Right lobe of liver (tissue), 6 donors: ENCODE measurements around the gene ARHGEF10L. TPM values are rescaled to one million over a fixed set of nuclear protein-coding genes. Genes with fewer than 3 reads are reported as not detected.

Experiments used
- ATAC-seq, 4 donors: fragments of 200-7000 bp; cut with Tn5 transposase; one replicate each; pipeline ENCODE4 v1.9.1; 2020; ENCODE audit warnings: mild to moderate bottlenecking in 4 of 4, moderate library complexity in 4 of 4
- DNase-seq, 3 donors: peaks; one replicate each; pipeline ENCODE4 v3.0.0-alpha.2; 2020
- H3K27ac ChIP-seq, 3 donors: fragments of 200-600 bp; one replicate each; pipeline ENCODE4 v1.8.0; 2022
- H3K27me3 ChIP-seq, 2 donors: fragments of 200-600 bp; one replicate each; pipeline ENCODE4 v1.8.0; 2022
- H3K36me3 ChIP-seq, 4 donors: fragments of 200-600 bp; sonication (generic) in 1 of 4; one replicate each; pipeline versions ENCODE4 v1.5.1 to v1.8.0; 2017 to 2022; ENCODE audit warnings: control low read depth in 1 of 4
- H3K4me1 ChIP-seq, 4 donors: fragments of 200-600 bp; sonication (generic) in 1 of 4; one replicate each; pipeline versions ENCODE4 v1.5.1 to v1.8.0; 2017 to 2022; ENCODE audit warnings: control low read depth in 1 of 4
- H3K4me3 ChIP-seq, 3 donors: fragments of 200-600 bp; one replicate each; pipeline ENCODE4 v1.8.0; 2022
- H3K9me3 ChIP-seq, 4 donors: fragments of 200-600 bp; sonication (generic) in 1 of 4; one replicate each; pipeline versions ENCODE4 v1.5.1 to v1.8.0; 2017 to 2022; ENCODE audit warnings: control low read depth in 1 of 4
- CTCF ChIP-seq, 4 donors: fragments of 200-600 bp in 3 of 4; fragments of 450-650 bp in 1 of 4; IDR thresholded peaks; one replicate each; pipeline versions ENCODE4 v1.5.1 to v1.8.0; 2016 to 2022; ENCODE audit warnings: antibody characterized with exemption in 4 of 4, mild to moderate bottlenecking in 2 of 4
- POLR2A ChIP-seq: fragments of 450-650 bp; IDR thresholded peaks from one replicate; pipeline ENCODE4 v1.6.1; 2017; ENCODE audit warnings: antibody characterized with exemption, mild to moderate bottlenecking
- WGBS: methylation state at CpG from one replicate; pipeline ENCODE4 v1.1.6; 2018; ENCODE audit warnings: low coverage, low lambda C conversion rate; ENCODE audit not compliant: insufficient coverage; ENCODE audit errors: missing lambda C conversion rate; 5-methylcytosine and 5-hydroxymethylcytosine counted together
- intact Hi-C, 2 donors: fragments of 100-400 bp; cut with DNase I; formaldehyde crosslinking; loops; one replicate each; pipeline versions ENCODE4 v1.11.2 to v1.14.1; 2022
- total RNA-seq, 6 experiments: library from RNA; depleted of rRNA in 2 of 6; stranded (reverse); fragments of >200 nt in 2 of 6; fragmentation: NEBNext Ultra II Directional in 3 of 6; extraction: Animal tissue kit (Norgen Biotek cat#: 25700) in 3 of 6; gene quantifications; one replicate each; pipeline versions ENCODE4 v1.1.0 to v1.2.4, GENCODE V29; 2016 to 2023
- donor health status: DM: no; HTN: yes; CAD: no.
- donor health status: DM: no; HTN: no; CAD: no.
- donor health status: DM: no; HTN: no; CAD: no.
- donor health status: DM: no; HTN: yes; CAD: no.
- donor health status: DM: no; HTN: yes; CAD: no.

Gene ARHGEF10L
- total RNA-seq, 6 experiments from 2014 or later: 59.7 to 124 (median 87.4) TPM

GRCh38 chr1:17561561-17561985 is 22.1 kb downstream of the ARHGEF10L start:
- Histone ChIP-seq H3K9me3 (no peaks in the 10 kb centered on the region), H3K4me3 (no peak overlapping the region), H3K27me3 (no peaks in the 10 kb centered on the region), H3K4me1 (peaks cover 0 to 66% (median 33%) of the 10 kb centered on the region in 4 donors), H3K27ac (peak overlapping the region; percentile 48 to 87 (median 79)), H3K36me3 (no peaks in the 10 kb centered on the region)
- DNase-seq: peak in 1 of 3 donors; percentile 67
- WGBS: 17% methylated on average over 5 of the region's 9 CpGs
- TF ChIP-seq POLR2A (no peak), CTCF (IDR thresholded peaks at IDR 0.05) (no peak)
- ATAC-seq: peak in 3 of 4 donors; percentile 1 to 11 (median 5)
- intact Hi-C loops: no loop called here

- no peaks in the 10 kb centered on the region for H3K9me3 ChIP-seq
- peak overlapping the region in 1 of 3 donors; percentile 87 for H3K27ac ChIP-seq
- TF ChIP-seq CTCF (IDR thresholded peaks at IDR 0.05) (no peak), POLR2A (no peak)
- H3K36me3 ChIP-seq: no peaks in the 10 kb centered on the region
- ATAC-seq (no peak), DNase-seq (no peak)
- 80% methylated on average over 5 of the region's 5 CpGs for WGBS
- no peaks in the 10 kb centered on the region for H3K27me3 ChIP-seq
- no peak overlapping the region for H3K4me3 ChIP-seq
- H3K4me1 ChIP-seq: peaks cover 0 to 74% (median 37%) of the 10 kb centered on the region in 4 donors
- intact Hi-C loops: no loop called here
These were observed 22.9 kb downstream of the ARHGEF10L start for GRCh38 chr1:17562375-17562774.

- H3K4me1 ChIP-seq: peaks cover 0 to 76% (median 37%) of the 10 kb centered on the region in 4 donors
- DNase-seq (peak in 1 of 3 donors; percentile 66), ATAC-seq (peak; percentile 4 to 26 (median 9))
These were observed 24.2 kb downstream of the ARHGEF10L start for GRCh38 chr1:17563494-17564281.

More at GRCh38 chr1:17563494-17564281, 24.2 kb downstream of the ARHGEF10L start:
- no peak overlapping the region for H3K4me3 ChIP-seq
- TF ChIP-seq POLR2A (no peak), CTCF (IDR thresholded peaks at IDR 0.05) (no peak)
- H3K9me3 ChIP-seq: no peaks in the 10 kb centered on the region
- intact Hi-C loops: no loop called here
- no peaks in the 10 kb centered on the region for H3K27me3 ChIP-seq
- H3K36me3 ChIP-seq: no peaks in the 10 kb centered on the region
- H3K27ac ChIP-seq: peak overlapping the region; percentile 20 to 87 (median 28)
- WGBS: 81% methylated on average over 3 of the region's 8 CpGs
